A549 (cell line): ENCODE data around the gene FOXO3.

ENCODE experiments used
- CEBPB ChIP-seq, 2 experiments: fragments of >200 bp in 1 of 2; sonication (Bioruptor Twin) in 1 of 2; formaldehyde crosslinking in 1 of 2; IDR thresholded peaks; 2 replicates each; pipeline ENCODE4 v1.6.1; 2012 to 2016
- POLR2A ChIP-seq: IDR thresholded peaks from 2 replicates; pipeline ENCODE4 v1.6.1; 2012; ENCODE audit warnings: mild to moderate bottlenecking, low read length
- RCOR1 ChIP-seq: fragments of 150-350 bp; IDR thresholded peaks from 2 replicates; pipeline ENCODE4 v1.6.1; 2014; ENCODE audit warnings: antibody characterized with exemption, low read length, low read depth
- ZC3H11A ChIP-seq: fragments of 450-650 bp; IDR thresholded peaks from 2 replicates; pipeline ENCODE4 v1.6.1; 2014; ENCODE audit warnings: antibody characterized with exemption, mild to moderate bottlenecking
- TF ChIP-seq, protein P1 (sequence below): fragments of >200 bp; sonication (Bioruptor Twin); formaldehyde crosslinking; IDR thresholded peaks from 3 replicates; pipeline ENCODE4 v1.5.1; 2016
- TF ChIP-seq, protein P2 (sequence below): fragments of 150-350 bp; IDR thresholded peaks from 2 replicates; pipeline ENCODE4 v1.6.1; 2014; ENCODE audit warnings: low read depth, mild to moderate bottlenecking, low read length

DNA sequence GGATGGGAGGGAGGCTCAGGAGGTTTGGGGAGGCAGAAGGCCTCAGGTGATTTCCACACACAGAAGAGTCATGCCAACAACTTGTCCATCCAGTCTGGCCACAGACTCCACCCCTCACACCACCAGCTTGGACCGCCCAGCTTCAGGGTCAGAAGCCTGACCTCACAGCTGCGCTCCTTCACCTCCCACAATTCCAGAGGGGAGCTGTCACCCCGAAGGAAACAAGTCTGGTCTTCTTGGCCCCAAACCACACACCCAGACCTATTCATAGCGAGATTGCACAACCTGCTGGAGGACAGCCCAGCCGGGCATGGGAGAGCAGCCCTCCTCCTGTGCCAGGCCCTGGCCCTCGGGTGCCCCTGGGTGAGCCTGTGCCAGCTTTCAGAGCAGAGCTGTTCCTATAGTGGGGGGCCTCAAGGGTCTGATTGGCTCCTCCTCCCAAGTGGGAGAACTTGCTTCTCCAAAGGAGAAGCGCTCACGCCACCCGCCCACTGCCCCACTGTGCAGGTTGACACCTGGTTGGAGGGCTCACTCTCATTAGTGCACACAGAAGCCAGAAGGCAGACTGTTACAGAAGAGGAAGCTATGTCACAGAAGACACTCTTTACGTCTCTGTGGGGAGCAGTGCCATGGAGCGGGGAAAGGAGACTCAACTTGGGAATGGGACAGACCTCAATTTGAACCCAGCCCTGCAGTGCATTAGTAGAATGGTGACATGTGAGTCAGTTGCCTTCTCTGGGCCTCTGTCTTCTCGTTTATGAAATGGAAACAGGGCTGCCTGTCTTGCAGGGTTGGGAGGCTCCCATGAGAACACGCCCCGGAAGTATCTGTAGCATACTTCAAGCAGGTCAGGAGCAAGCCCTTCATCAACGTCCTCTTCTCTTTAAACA, 128.8 kb downstream of the FOXO3 start:
- TF ChIP-seq, protein P1, sequence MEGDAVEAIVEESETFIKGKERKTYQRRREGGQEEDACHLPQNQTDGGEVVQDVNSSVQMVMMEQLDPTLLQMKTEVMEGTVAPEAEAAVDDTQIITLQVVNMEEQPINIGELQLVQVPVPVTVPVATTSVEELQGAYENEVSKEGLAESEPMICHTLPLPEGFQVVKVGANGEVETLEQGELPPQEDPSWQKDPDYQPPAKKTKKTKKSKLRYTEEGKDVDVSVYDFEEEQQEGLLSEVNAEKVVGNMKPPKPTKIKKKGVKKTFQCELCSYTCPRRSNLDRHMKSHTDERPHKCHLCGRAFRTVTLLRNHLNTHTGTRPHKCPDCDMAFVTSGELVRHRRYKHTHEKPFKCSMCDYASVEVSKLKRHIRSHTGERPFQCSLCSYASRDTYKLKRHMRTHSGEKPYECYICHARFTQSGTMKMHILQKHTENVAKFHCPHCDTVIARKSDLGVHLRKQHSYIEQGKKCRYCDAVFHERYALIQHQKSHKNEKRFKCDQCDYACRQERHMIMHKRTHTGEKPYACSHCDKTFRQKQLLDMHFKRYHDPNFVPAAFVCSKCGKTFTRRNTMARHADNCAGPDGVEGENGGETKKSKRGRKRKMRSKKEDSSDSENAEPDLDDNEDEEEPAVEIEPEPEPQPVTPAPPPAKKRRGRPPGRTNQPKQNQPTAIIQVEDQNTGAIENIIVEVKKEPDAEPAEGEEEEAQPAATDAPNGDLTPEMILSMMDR = no peak
- TF ChIP-seq CEBPB (IDR thresholded peaks at IDR 0.05) (peak; percentile 53 to 64; a peak in 2 of 4 replicates), RCOR1 (no peak), ZC3H11A (no peak), POLR2A (no peak)
- TF ChIP-seq, protein P2, sequence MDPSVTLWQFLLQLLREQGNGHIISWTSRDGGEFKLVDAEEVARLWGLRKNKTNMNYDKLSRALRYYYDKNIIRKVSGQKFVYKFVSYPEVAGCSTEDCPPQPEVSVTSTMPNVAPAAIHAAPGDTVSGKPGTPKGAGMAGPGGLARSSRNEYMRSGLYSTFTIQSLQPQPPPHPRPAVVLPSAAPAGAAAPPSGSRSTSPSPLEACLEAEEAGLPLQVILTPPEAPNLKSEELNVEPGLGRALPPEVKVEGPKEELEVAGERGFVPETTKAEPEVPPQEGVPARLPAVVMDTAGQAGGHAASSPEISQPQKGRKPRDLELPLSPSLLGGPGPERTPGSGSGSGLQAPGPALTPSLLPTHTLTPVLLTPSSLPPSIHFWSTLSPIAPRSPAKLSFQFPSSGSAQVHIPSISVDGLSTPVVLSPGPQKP = no peak
